Sigmoid colon (tissue), 7 donors: Measurements from ENCODE around the gene PCDHGA1. TPM values are rescaled to one million over a fixed set of nuclear protein-coding genes. Genes with fewer than 3 reads are reported as not detected.

Experiments used
- DNase-seq: peaks from one replicate; pipeline ENCODE4 v3.0.0-alpha.2; 2019
- H3K27ac ChIP-seq, 4 donors: fragments of 200-600 bp; sonication (generic); one replicate each; pipeline ENCODE4 v1.5.1; 2016 to 2019; ENCODE audit warnings: mild to moderate bottlenecking in 1 of 4
- H3K27me3 ChIP-seq, 3 donors: fragments of 200-600 bp; sonication (generic); one replicate each; pipeline ENCODE4 v1.5.1; 2019; ENCODE audit warnings: mild to moderate bottlenecking in 1 of 3
- H3K36me3 ChIP-seq, 4 donors: fragments of 200-600 bp; sonication (generic); one replicate each; pipeline ENCODE4 v1.5.1; 2016 to 2019
- H3K4me1 ChIP-seq, 4 donors: fragments of 200-600 bp; sonication (generic); one replicate each; pipeline ENCODE4 v1.5.1; 2017 to 2019
- H3K4me3 ChIP-seq, 4 donors: fragments of 200-600 bp; sonication (generic); one replicate each; pipeline ENCODE4 v1.5.1; 2017 to 2019; ENCODE audit warnings: mild to moderate bottlenecking in 2 of 4, moderate library complexity in 1 of 4
- H3K9me3 ChIP-seq, 4 donors: fragments of 200-600 bp in 3 of 4; sonication (generic) in 3 of 4; one replicate each; pipeline versions ENCODE4 v1.5.1 to v1.6.1; 2013 to 2019
- CTCF ChIP-seq, 4 experiments: fragments of 450-650 bp in 3 of 4; fragments of 200-600 bp in 1 of 4; IDR thresholded peaks; one replicate each; pipeline ENCODE4 v1.5.1; 2016 to 2019; ENCODE audit warnings: antibody characterized with exemption in 4 of 4, mild to moderate bottlenecking in 3 of 4, moderate library complexity in 2 of 4
- EP300 ChIP-seq, 4 donors: sonication (generic); formaldehyde crosslinking; IDR thresholded peaks; one replicate each; pipeline ENCODE4 v1.6.1; 2017; ENCODE audit warnings: antibody characterized with exemption in 4 of 4
- POLR2A ChIP-seq, 2 donors: fragments of 450-650 bp; IDR thresholded peaks; one replicate each; pipeline ENCODE4 v1.6.1; 2016; ENCODE audit warnings: antibody characterized with exemption in 2 of 2, mild to moderate bottlenecking in 2 of 2, moderate library complexity in 2 of 2
- POLR2AphosphoS5 ChIP-seq, 4 donors: sonication (generic); formaldehyde crosslinking; IDR thresholded peaks; one replicate each; pipeline ENCODE4 v1.6.1; 2017; ENCODE audit warnings: antibody characterized with exemption in 4 of 4
- WGBS, 2 donors: extraction: QIAGEN DNeasy Blood & Tissue Kit; methylation state at CpG; one replicate each; pipeline ENCODE4 v1.1.7; 2013; 5-methylcytosine and 5-hydroxymethylcytosine counted together
- intact Hi-C: fragments of 100-400 bp; cut with DNase I; formaldehyde crosslinking; loops from one replicate; pipeline ENCODE4 v1.15.1; 2023
- polyA plus RNA-seq, 3 donors: library from polyadenylated mRNA; stranded (reverse); fragments of 200-250 nt; gene quantifications; one replicate each; pipeline ENCODE4 v1.2.3, GENCODE V29; 2013
- total RNA-seq, 4 donors: library from RNA; depleted of rRNA; stranded (reverse); fragments of >200 nt; gene quantifications; one replicate each; pipeline ENCODE4 v1.1.0, GENCODE V29; 2016
- donor health status: healthy with polysubstance abuse.
- donor health status: Bipolar disorder and iron deficiency.
- donor health status: healthy.

PCDHGA1 gene
- total and polyA plus RNA-seq, 7 donors: 0.26 to 1.4 (median 1.1) TPM; not detected in 2

GRCh38 chr5:141559461-141559860 lies 229.1 kb downstream of the PCDHGA1 start:
- peak in 1 of 4 donors; percentile 7 for TF ChIP-seq EP300 (IDR thresholded peaks at IDR 0.05)
- TF ChIP-seq CTCF (IDR thresholded peaks at IDR 0.05): no peak
- peak in 1 of 4 donors; percentile 31 for TF ChIP-seq POLR2AphosphoS5 (IDR thresholded peaks at IDR 0.05)
- H3K4me1 ChIP-seq: peaks cover 0 to 32% (median 27%) of the 10 kb centered on the region in 4 donors
- H3K27ac ChIP-seq: peak overlapping the region; percentile 80 to 89 (median 86)
- no peaks in the 10 kb centered on the region for H3K9me3 ChIP-seq
- H3K27me3 ChIP-seq: no peaks in the 10 kb centered on the region
- no peak overlapping the region for H3K4me3 ChIP-seq
- intact Hi-C loops: loop anchor here (1.0 to 5.0 kb wide), 2 partner anchors 83 to 142 kb away; partner anchors contain the start of gene PCDHGB7
- H3K36me3 ChIP-seq: no peaks in the 10 kb centered on the region
- DNase-seq: no peak

- Histone ChIP-seq H3K4me3 (peak overlapping the region in 2 of 4 donors; percentile 12 to 26), H3K27me3 (no peaks in the 10 kb centered on the region)
- intact Hi-C loops: loop anchor here (1.0 to 5.0 kb wide), 4 partner anchors 35 to 478 kb away; partner anchors contain the start of genes PCDHB14 and TAF7
Observed at GRCh38 chr5:141560151-141560550, 229.8 kb downstream of the PCDHGA1 start.

GRCh38 chr5:141560725-141561483 lies 230.6 kb downstream of the PCDHGA1 start:
- Histone ChIP-seq H3K4me3 (peak overlapping the region in 2 of 4 donors; percentile 12 to 26), H3K27ac (peak overlapping the region; percentile 80 to 89 (median 86)), H3K27me3 (no peaks in the 10 kb centered on the region), H3K9me3 (no peaks in the 10 kb centered on the region), H3K4me1 (peaks cover 0 to 32% (median 27%) of the 10 kb centered on the region in 4 donors), H3K36me3 (no peaks in the 10 kb centered on the region)
- 23 to 37% methylated on average over 9 of the region's 9 CpGs for WGBS, 2 donors
- DNase-seq: peak; percentile 97
- peak; percentile 90 to 96 (median 95) for TF ChIP-seq POLR2AphosphoS5 (IDR thresholded peaks at IDR 0.05)
- TF ChIP-seq CTCF (IDR thresholded peaks at IDR 0.05): peak; percentile 89 to 94 (median 92)
- peak; percentile 13 to 88 (median 78) for TF ChIP-seq EP300 (IDR thresholded peaks at IDR 0.05)
- TF ChIP-seq POLR2A (IDR thresholded peaks at IDR 0.05): no peak
- intact Hi-C loops: loop anchor here (1.0 to 5.0 kb wide), 4 partner anchors 36 to 479 kb away; partner anchors contain the start of genes PCDHB14 and TAF7

More at GRCh38 chr5:141560151-141560550, 229.8 kb downstream of the PCDHGA1 start:
- DNase-seq: no peak
- no peaks in the 10 kb centered on the region for H3K36me3 ChIP-seq
- peak overlapping the region; percentile 80 to 89 (median 86) for H3K27ac ChIP-seq
- no peak for TF ChIP-seq POLR2AphosphoS5 (IDR thresholded peaks at IDR 0.05)
- no peaks in the 10 kb centered on the region for H3K9me3 ChIP-seq
- peaks cover 0 to 32% (median 27%) of the 10 kb centered on the region in 4 donors for H3K4me1 ChIP-seq

Other genes with a start within 250 kb of the PCDHGA1 start
Only the 30 nearest of the 38 such genes appear.
- 1 to 10 TPM in 2 of 4 donors, under 1 TPM in 2; 0.71 to 2.3 (median 1.4) TPM for gene PCDHB8, start 152.7 kb upstream of the PCDHGA1 start, total RNA-seq
- gene PCDHB8, start 152.7 kb upstream of the PCDHGA1 start, polyA plus RNA-seq: under 1 TPM in 1 of 3 donors, not detected in 2; 0.19 TPM
- 1 to 10 TPM; 3.6 to 6.3 (median 4.8) TPM for gene PCDHB16, start 148.1 kb upstream of the PCDHGA1 start, total RNA-seq
- under 1 TPM in 1 of 3 donors, not detected in 2; 0.29 TPM for gene PCDHB16, start 148.1 kb upstream of the PCDHGA1 start, polyA plus RNA-seq
- 1 to 10 TPM; 2.1 to 6.2 (median 5.1) TPM for gene PCDHB9, start 143.4 kb upstream of the PCDHGA1 start, total RNA-seq
- gene PCDHB9, start 143.4 kb upstream of the PCDHGA1 start, polyA plus RNA-seq: under 1 TPM in 2 of 3 donors, not detected in 1; under 0.01 to 0.26 TPM
- 1 to 10 TPM; 3.9 to 6.2 (median 4.9) TPM for gene PCDHB10, start 138.2 kb upstream of the PCDHGA1 start, total RNA-seq
- gene PCDHB10, start 138.2 kb upstream of the PCDHGA1 start, polyA plus RNA-seq: under 1 TPM in 2 of 3 donors, not detected in 1; 0.60 to 0.80 TPM
- 1 to 10 TPM; 1.8 to 5.0 (median 3.6) TPM for gene PCDHB11, start 130.9 kb upstream of the PCDHGA1 start, total RNA-seq
- gene PCDHB11, start 130.9 kb upstream of the PCDHGA1 start, polyA plus RNA-seq: under 1 TPM in 1 of 3 donors, not detected in 2; 0.34 TPM
- 10 to 100 TPM in 1 of 4 donors, 1 to 10 TPM in 3; 4.3 to 10.2 (median 5.7) TPM for gene PCDHB12, start 121.8 kb upstream of the PCDHGA1 start, total RNA-seq
- under 1 TPM in 2 of 3 donors, not detected in 1; 0.34 to 0.60 TPM for gene PCDHB12, start 121.8 kb upstream of the PCDHGA1 start, polyA plus RNA-seq
- 1 to 10 TPM; 3.3 to 7.8 (median 6.1) TPM for gene PCDHB13, start 116.6 kb upstream of the PCDHGA1 start, total RNA-seq
- under 1 TPM in 2 of 3 donors, not detected in 1; 0.23 to 0.52 TPM for gene PCDHB13, start 116.6 kb upstream of the PCDHGA1 start, polyA plus RNA-seq
- gene PCDHB14, start 107.2 kb upstream of the PCDHGA1 start, total RNA-seq: 10 to 100 TPM in 1 of 4 donors, 1 to 10 TPM in 3; 6.3 to 10.5 (median 8.3) TPM
- 1 to 10 TPM in 1 of 3 donors, not detected in 2; 1.0 TPM for gene PCDHB14, start 107.2 kb upstream of the PCDHGA1 start, polyA plus RNA-seq
- gene PCDHB15, start 85.1 kb upstream of the PCDHGA1 start, total RNA-seq: 1 to 10 TPM; 2.9 to 7.3 (median 5.4) TPM
- under 1 TPM in 2 of 3 donors, not detected in 1; 0.23 to 0.93 TPM for gene PCDHB15, start 85.1 kb upstream of the PCDHGA1 start, polyA plus RNA-seq
- gene SLC25A2, start 26.5 kb upstream of the PCDHGA1 start, total RNA-seq: under 1 TPM in 2 of 4 donors, not detected in 2; 0.81 to 0.82 TPM
- under 1 TPM in 1 of 3 donors, not detected in 2; 0.35 TPM for gene SLC25A2, start 26.5 kb upstream of the PCDHGA1 start, polyA plus RNA-seq
- gene TAF7, start 9.7 kb upstream of the PCDHGA1 start, total RNA-seq: 10 to 100 TPM; 44.9 to 62.2 (median 48.1) TPM
- gene TAF7, start 9.7 kb upstream of the PCDHGA1 start, polyA plus RNA-seq: 10 to 100 TPM; 60.1 to 68.0 (median 62.7) TPM
- gene PCDHGA2, start 8.2 kb downstream of the PCDHGA1 start, total RNA-seq: 1 to 10 TPM; 2.8 to 4.9 (median 3.8) TPM
- under 1 TPM in 1 of 3 donors, not detected in 2; 0.47 TPM for gene PCDHGA2, start 8.2 kb downstream of the PCDHGA1 start, polyA plus RNA-seq
- 1 to 10 TPM; 1.5 to 4.4 (median 3.1) TPM for gene PCDHGA3, start 13.3 kb downstream of the PCDHGA1 start, total RNA-seq
- gene PCDHGA3, start 13.3 kb downstream of the PCDHGA1 start, polyA plus RNA-seq: under 1 TPM in 2 of 3 donors, not detected in 1; 0.19 to 0.60 TPM
- 1 to 10 TPM; 2.5 to 8.4 (median 4.1) TPM for gene PCDHGB1, start 19.6 kb downstream of the PCDHGA1 start, total RNA-seq
- gene PCDHGB1, start 19.6 kb downstream of the PCDHGA1 start, polyA plus RNA-seq: under 1 TPM in 1 of 3 donors, not detected in 2; 0.26 TPM
- gene PCDHGA4, start 24.5 kb downstream of the PCDHGA1 start, total RNA-seq: 10 to 100 TPM in 1 of 4 donors, 1 to 10 TPM in 3; 5.0 to 11.3 (median 6.7) TPM
- gene PCDHGA4, start 24.5 kb downstream of the PCDHGA1 start, polyA plus RNA-seq: under 1 TPM in 1 of 3 donors, not detected in 2; 0.47 TPM
- 10 to 100 TPM in 2 of 4 donors, 1 to 10 TPM in 2; 4.3 to 12.9 (median 8.0) TPM for gene PCDHGB2, start 29.5 kb downstream of the PCDHGA1 start, total RNA-seq
- gene PCDHGB2, start 29.5 kb downstream of the PCDHGA1 start, polyA plus RNA-seq: under 1 TPM in 1 of 3 donors, not detected in 2; 0.51 TPM
- gene PCDHGA5, start 33.6 kb downstream of the PCDHGA1 start, total RNA-seq: 1 to 10 TPM; 5.3 to 8.3 (median 7.2) TPM
- gene PCDHGA5, start 33.6 kb downstream of the PCDHGA1 start, polyA plus RNA-seq: under 1 TPM in 1 of 3 donors, not detected in 2; 0.57 TPM
- gene PCDHGB3, start 39.7 kb downstream of the PCDHGA1 start, total RNA-seq: 10 to 100 TPM in 1 of 4 donors, 1 to 10 TPM in 3; 6.1 to 16.1 (median 7.7) TPM
- gene PCDHGB3, start 39.7 kb downstream of the PCDHGA1 start, polyA plus RNA-seq: under 1 TPM in 2 of 3 donors, not detected in 1; under 0.01 to 0.41 TPM
- 10 to 100 TPM in 2 of 4 donors, 1 to 10 TPM in 2; 5.4 to 13.6 (median 8.4) TPM for gene PCDHGA6, start 43.4 kb downstream of the PCDHGA1 start, total RNA-seq
- under 1 TPM in 1 of 3 donors, not detected in 2; 0.85 TPM for gene PCDHGA6, start 43.4 kb downstream of the PCDHGA1 start, polyA plus RNA-seq
- gene PCDHGA7, start 52.2 kb downstream of the PCDHGA1 start, total RNA-seq: 10 to 100 TPM in 3 of 4 donors, 1 to 10 TPM in 1; 8.2 to 15.2 (median 10.9) TPM
- under 1 TPM in 1 of 3 donors, not detected in 2; 0.42 TPM for gene PCDHGA7, start 52.2 kb downstream of the PCDHGA1 start, polyA plus RNA-seq
- gene PCDHGB4, start 57.2 kb downstream of the PCDHGA1 start, total RNA-seq: 1 to 10 TPM; 6.1 to 9.1 (median 7.5) TPM
- gene PCDHGB4, start 57.2 kb downstream of the PCDHGA1 start, polyA plus RNA-seq: under 1 TPM in 1 of 3 donors, not detected in 2; 0.54 TPM
- gene PCDHGA8, start 62.1 kb downstream of the PCDHGA1 start, total RNA-seq: 1 to 10 TPM; 4.4 to 7.9 (median 6.6) TPM
- gene PCDHGA8, start 62.1 kb downstream of the PCDHGA1 start, polyA plus RNA-seq: under 1 TPM in 1 of 3 donors, not detected in 2; 0.16 TPM
- 10 to 100 TPM; 10.0 to 16.6 (median 11.8) TPM for gene PCDHGB5, start 67.4 kb downstream of the PCDHGA1 start, total RNA-seq
- gene PCDHGB5, start 67.4 kb downstream of the PCDHGA1 start, polyA plus RNA-seq: 1 to 10 TPM in 1 of 3 donors, under 1 TPM in 1, not detected in 1; 0.23 to 1.3 TPM
- 10 to 100 TPM in 3 of 4 donors, 1 to 10 TPM in 1; 7.5 to 15.8 (median 11.3) TPM for gene PCDHGA9, start 72.3 kb downstream of the PCDHGA1 start, total RNA-seq
- under 1 TPM in 1 of 3 donors, not detected in 2; 0.79 TPM for gene PCDHGA9, start 72.3 kb downstream of the PCDHGA1 start, polyA plus RNA-seq
- gene PCDHGB6, start 77.5 kb downstream of the PCDHGA1 start, total RNA-seq: 10 to 100 TPM in 3 of 4 donors, 1 to 10 TPM in 1; 8.9 to 15.0 (median 12.1) TPM
- gene PCDHGB6, start 77.5 kb downstream of the PCDHGA1 start, polyA plus RNA-seq: 1 to 10 TPM in 1 of 3 donors, not detected in 2; 1.2 TPM
- gene PCDHGA10, start 82.5 kb downstream of the PCDHGA1 start, total RNA-seq: 10 to 100 TPM in 2 of 4 donors, 1 to 10 TPM in 2; 6.1 to 11.5 (median 9.0) TPM
- 1 to 10 TPM in 1 of 3 donors, under 1 TPM in 2; 0.23 to 1.0 (median 0.60) TPM for gene PCDHGA10, start 82.5 kb downstream of the PCDHGA1 start, polyA plus RNA-seq
- 10 to 100 TPM; 16.1 to 19.4 (median 17.6) TPM for gene PCDHGB7, start 87.2 kb downstream of the PCDHGA1 start, total RNA-seq
- 1 to 10 TPM in 1 of 3 donors, under 1 TPM in 1, not detected in 1; 0.60 to 2.4 TPM for gene PCDHGB7, start 87.2 kb downstream of the PCDHGA1 start, polyA plus RNA-seq
- gene PCDHGA11, start 90.5 kb downstream of the PCDHGA1 start, total RNA-seq: 10 to 100 TPM in 1 of 4 donors, 1 to 10 TPM in 3; 6.1 to 10.8 (median 8.1) TPM
- under 1 TPM in 1 of 3 donors, not detected in 2; 0.89 TPM for gene PCDHGA11, start 90.5 kb downstream of the PCDHGA1 start, polyA plus RNA-seq
- 10 to 100 TPM in 2 of 4 donors, 1 to 10 TPM in 2; 5.4 to 14.1 (median 11.3) TPM for gene PCDHGA12, start 100.0 kb downstream of the PCDHGA1 start, total RNA-seq
- gene PCDHGA12, start 100.0 kb downstream of the PCDHGA1 start, polyA plus RNA-seq: under 1 TPM in 1 of 3 donors, not detected in 2; 0.80 TPM
- 10 to 100 TPM; 31.4 to 47.8 (median 39.4) TPM for gene PCDHGC3, start 145.5 kb downstream of the PCDHGA1 start, total RNA-seq
- gene PCDHGC3, start 145.5 kb downstream of the PCDHGA1 start, polyA plus RNA-seq: 10 to 100 TPM in 2 of 3 donors, 1 to 10 TPM in 1; 5.1 to 24.1 (median 23.4) TPM